Measurements from ENCODE around the gene TMEM267. TPM values are rescaled to one million over a fixed set of nuclear protein-coding genes. Genes with fewer than 3 reads are reported as not detected.
"Not testable (repeated sequence)": the region's sequence is repeated elsewhere in the genome, so short reads cannot be mapped to it uniquely, and the experiment has no call there.

TMEM267 gene
- total RNA-seq, 1 experiment from 2014 or later: 57.2 TPM

DNA sequence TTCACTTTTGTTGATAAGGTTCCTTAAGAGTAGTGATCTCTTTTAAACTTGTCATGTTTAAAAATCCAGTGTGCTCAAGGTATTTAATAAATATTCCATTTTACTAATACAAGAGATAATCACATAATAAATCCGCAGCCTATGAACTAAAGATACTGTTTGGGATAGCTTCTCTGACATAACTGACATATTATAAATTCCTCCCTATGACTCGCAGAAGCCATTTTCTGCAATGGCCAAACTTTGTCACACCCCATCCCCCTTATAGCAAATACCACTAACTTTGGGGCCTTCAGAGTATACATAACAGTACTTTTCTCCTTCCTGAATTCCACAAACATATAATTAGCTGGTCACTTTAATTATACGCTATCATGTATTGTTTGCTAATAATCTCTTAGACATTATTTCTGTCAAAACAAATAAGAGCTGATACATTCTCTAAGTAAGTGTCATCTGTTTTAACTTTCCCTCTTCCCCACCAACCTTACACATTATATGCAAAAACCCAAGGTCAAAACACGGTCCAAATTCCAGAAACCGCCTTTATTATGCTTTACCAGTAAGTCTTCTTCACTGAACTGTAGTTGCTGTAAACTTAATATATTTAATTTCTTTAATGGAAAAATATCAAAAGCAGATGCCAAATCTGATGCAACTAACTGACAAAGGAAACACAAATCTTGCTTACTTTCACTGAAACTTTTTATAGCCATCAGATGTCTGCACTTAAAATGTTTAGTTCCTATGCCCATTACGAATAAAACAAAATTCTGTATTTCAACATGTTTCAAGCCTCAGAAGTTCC, 971 bp downstream of the TMEM267 start:
- H2AFZ ChIP-seq (ENCODE audit: low read length): no peak overlapping the region
- peak; percentile 56 for DNase-seq
- H3K27ac ChIP-seq (ENCODE audit: low read length): peak overlapping the region; percentile 85
- no peaks in the 10 kb centered on the region for H3K27me3 ChIP-seq (ENCODE audit: low read length)
- H3K9me3 ChIP-seq (ENCODE audit: low read length): no peaks in the 10 kb centered on the region
- no peaks in the 10 kb centered on the region for H3K36me3 ChIP-seq (ENCODE audit: insufficient read depth, low read length)
- no peaks in the 10 kb centered on the region for H4K20me1 ChIP-seq (ENCODE audit: insufficient read depth, low read depth, low read length)
- peaks cover 50% of the 10 kb centered on the region for H3K79me2 ChIP-seq (ENCODE audit: low read length)
- peak overlapping the region; percentile 89 for H3K9ac ChIP-seq (ENCODE audit: low read length)
- peak overlapping the region; percentile 85 for H3K4me3 ChIP-seq (ENCODE audit: low read length)
- no peaks in the 10 kb centered on the region for H3K9me2 ChIP-seq (replicated peaks; ENCODE audit: insufficient read depth, low read length)
- H3K4me2 ChIP-seq (ENCODE audit: low read depth, low read length, poor library complexity, severe bottlenecking): peak overlapping the region; percentile 92
- H3K4me1 ChIP-seq (ENCODE audit: low read length): peaks cover 33% of the 10 kb centered on the region

- no peak for DNase-seq
- H3K27ac ChIP-seq (ENCODE audit: low read length): no peak overlapping the region
- H3K27me3 ChIP-seq (ENCODE audit: low read length): no peaks in the 10 kb centered on the region
- no peak overlapping the region for H3K4me2 ChIP-seq (ENCODE audit: low read depth, low read length, poor library complexity, severe bottlenecking)
- no peak overlapping the region for H3K4me3 ChIP-seq (ENCODE audit: low read length)
- H3K36me3 ChIP-seq (ENCODE audit: insufficient read depth, low read length): peaks cover 37% of the 10 kb centered on the region
- peaks cover 18% of the 10 kb centered on the region; the same call in 1 of the 2 replicates for H3K9me3 ChIP-seq (ENCODE audit: low read length)
- H2AFZ ChIP-seq (ENCODE audit: low read length): no peak overlapping the region
- H3K9ac ChIP-seq (ENCODE audit: low read length): no peak overlapping the region
- H3K4me1 ChIP-seq (ENCODE audit: low read length): no peaks in the 10 kb centered on the region
- H4K20me1 ChIP-seq (ENCODE audit: insufficient read depth, low read depth, low read length): no peaks in the 10 kb centered on the region
- H3K9me2 ChIP-seq (replicated peaks; ENCODE audit: insufficient read depth, low read length): no peaks in the 10 kb centered on the region
- peaks cover 58% of the 10 kb centered on the region for H3K79me2 ChIP-seq (ENCODE audit: low read length)
Measured at GRCh38 chr5:43469671-43470391, 13.8 kb downstream of the TMEM267 start.

DNA sequence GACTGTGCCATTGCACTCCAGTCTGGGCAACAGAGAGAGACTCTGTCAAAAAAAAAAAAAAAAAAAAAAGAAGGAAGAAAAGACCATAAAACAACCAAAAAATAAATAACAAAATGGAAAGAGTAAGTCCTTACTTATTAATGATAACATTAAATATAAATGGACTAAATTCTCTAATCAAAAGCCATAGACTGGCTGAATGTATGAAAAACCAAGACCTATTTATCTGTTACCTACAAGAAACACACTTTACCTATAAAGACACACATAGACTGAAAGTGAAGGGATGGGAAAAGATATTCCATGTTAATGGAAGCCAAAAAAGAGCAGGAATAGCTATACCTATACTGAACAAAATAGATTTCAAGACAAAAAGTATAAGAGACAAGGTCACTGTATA, 16.6 kb downstream of the TMEM267 start:
- no peak for DNase-seq
- no peak overlapping the region for H3K9ac ChIP-seq (ENCODE audit: low read length)

GRCh38 chr5:43465455-43465854, 18.2 kb downstream of the TMEM267 start:
- not testable (repeated sequence) for H3K9me2 ChIP-seq (replicated peaks; ENCODE audit: insufficient read depth, low read length); H3K4me1 ChIP-seq (ENCODE audit: low read length); H3K27me3 ChIP-seq (ENCODE audit: low read length); DNase-seq; H4K20me1 ChIP-seq (ENCODE audit: insufficient read depth, low read depth, low read length); H3K4me3 ChIP-seq (ENCODE audit: low read length); H3K27ac ChIP-seq (ENCODE audit: low read length); H3K9ac ChIP-seq (ENCODE audit: low read length); H3K4me2 ChIP-seq (ENCODE audit: low read depth, low read length, poor library complexity, severe bottlenecking); H2AFZ ChIP-seq (ENCODE audit: low read length)
- Histone ChIP-seq H3K9me3 (ENCODE audit: low read length) (peaks cover 11% of the 10 kb centered on the region; the same call in 1 of the 2 replicates), H3K36me3 (ENCODE audit: insufficient read depth, low read length) (peaks cover 42% of the 10 kb centered on the region), H3K79me2 (ENCODE audit: low read length) (peaks cover 60% of the 10 kb centered on the region)

More for the DNA sequence above, 16.6 kb downstream of the TMEM267 start:
- H3K36me3 ChIP-seq (ENCODE audit: insufficient read depth, low read length): peaks cover 35% of the 10 kb centered on the region
- no peak overlapping the region for H3K4me2 ChIP-seq (ENCODE audit: low read depth, low read length, poor library complexity, severe bottlenecking)
- H3K9me2 ChIP-seq (replicated peaks; ENCODE audit: insufficient read depth, low read length): no peaks in the 10 kb centered on the region
- no peak overlapping the region for H2AFZ ChIP-seq (ENCODE audit: low read length)
- H3K9me3 ChIP-seq (ENCODE audit: low read length): peaks cover 18% of the 10 kb centered on the region; the same call in 1 of the 2 replicates
- H3K27ac ChIP-seq (ENCODE audit: low read length): no peak overlapping the region
- no peaks in the 10 kb centered on the region for H4K20me1 ChIP-seq (ENCODE audit: insufficient read depth, low read depth, low read length)
- no peak overlapping the region for H3K4me3 ChIP-seq (ENCODE audit: low read length)
- peaks cover 56% of the 10 kb centered on the region for H3K79me2 ChIP-seq (ENCODE audit: low read length)
- no peaks in the 10 kb centered on the region for H3K4me1 ChIP-seq (ENCODE audit: low read length)
- no peaks in the 10 kb centered on the region for H3K27me3 ChIP-seq (ENCODE audit: low read length)

DNA sequence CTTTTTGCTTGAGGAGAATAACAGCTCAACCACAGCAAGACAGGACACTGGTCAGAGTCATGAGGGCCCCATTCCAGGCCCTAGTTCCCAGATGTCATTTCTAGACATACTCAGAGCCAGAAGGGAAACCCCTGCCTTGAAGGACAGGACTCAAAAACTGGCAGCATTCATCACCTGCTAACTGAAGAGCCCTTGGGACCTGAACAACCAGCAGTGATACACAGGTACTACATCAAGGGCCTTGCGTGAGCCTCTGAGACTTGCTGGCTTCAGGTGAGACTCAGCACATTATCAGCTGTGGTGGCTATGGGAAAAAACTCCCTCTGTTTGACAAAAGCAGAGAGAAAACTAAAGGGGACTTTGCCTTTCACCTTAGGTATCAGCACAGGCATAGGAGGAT, 22.6 kb downstream of the TMEM267 start:
- Histone ChIP-seq H3K36me3 (ENCODE audit: insufficient read depth, low read length) (peaks cover 42% of the 10 kb centered on the region), H3K27me3 (ENCODE audit: low read length) (no peaks in the 10 kb centered on the region), H2AFZ (ENCODE audit: low read length) (no peak overlapping the region), H3K27ac (ENCODE audit: low read length) (no peak overlapping the region), H3K4me1 (ENCODE audit: low read length) (no peaks in the 10 kb centered on the region), H3K9ac (ENCODE audit: low read length) (no peak overlapping the region), H4K20me1 (ENCODE audit: insufficient read depth, low read depth, low read length) (no peaks in the 10 kb centered on the region), H3K4me3 (ENCODE audit: low read length) (no peak overlapping the region), H3K9me3 (ENCODE audit: low read length) (peaks cover 5% of the 10 kb centered on the region), H3K79me2 (ENCODE audit: low read length) (peaks cover 45% of the 10 kb centered on the region), H3K4me2 (ENCODE audit: low read depth, low read length, poor library complexity, severe bottlenecking) (no peak overlapping the region), H3K9me2 (replicated peaks; ENCODE audit: insufficient read depth, low read length) (no peaks in the 10 kb centered on the region)
- DNase-seq: no peak

- Histone ChIP-seq H3K36me3 (ENCODE audit: insufficient read depth, low read length) (peaks cover 35% of the 10 kb centered on the region), H3K27ac (ENCODE audit: low read length) (no peak overlapping the region), H3K4me2 (ENCODE audit: low read depth, low read length, poor library complexity, severe bottlenecking) (no peak overlapping the region), H3K4me3 (ENCODE audit: low read length) (no peak overlapping the region), H3K9me2 (replicated peaks; ENCODE audit: insufficient read depth, low read length) (no peaks in the 10 kb centered on the region), H2AFZ (ENCODE audit: low read length) (no peak overlapping the region), H3K9ac (ENCODE audit: low read length) (no peak overlapping the region), H3K9me3 (ENCODE audit: low read length) (peaks cover 5% of the 10 kb centered on the region), H3K4me1 (ENCODE audit: low read length) (no peaks in the 10 kb centered on the region), H4K20me1 (ENCODE audit: insufficient read depth, low read depth, low read length) (no peaks in the 10 kb centered on the region), H3K79me2 (ENCODE audit: low read length) (peaks cover 36% of the 10 kb centered on the region), H3K27me3 (ENCODE audit: low read length) (no peaks in the 10 kb centered on the region)
- no peak for DNase-seq
Measured at GRCh38 chr5:43456556-43456955, 27.1 kb downstream of the TMEM267 start.

- H3K9me3 ChIP-seq (ENCODE audit: low read length); H3K4me3 ChIP-seq (ENCODE audit: low read length); H4K20me1 ChIP-seq (ENCODE audit: insufficient read depth, low read depth, low read length); H3K79me2 ChIP-seq (ENCODE audit: low read length); H3K27ac ChIP-seq (ENCODE audit: low read length); H3K4me1 ChIP-seq (ENCODE audit: low read length); H3K9me2 ChIP-seq (replicated peaks; ENCODE audit: insufficient read depth, low read length); DNase-seq; H3K27me3 ChIP-seq (ENCODE audit: low read length); H2AFZ ChIP-seq (ENCODE audit: low read length); H3K4me2 ChIP-seq (ENCODE audit: low read depth, low read length, poor library complexity, severe bottlenecking); H3K9ac ChIP-seq (ENCODE audit: low read length): not testable (repeated sequence)
- H3K36me3 ChIP-seq (ENCODE audit: insufficient read depth, low read length): peaks cover 29% of the 10 kb centered on the region
Measured at GRCh38 chr5:43441575-43441974, 42.1 kb downstream of the TMEM267 start.

- Histone ChIP-seq H3K4me1 (ENCODE audit: low read length) (no peaks in the 10 kb centered on the region), H3K27me3 (ENCODE audit: low read length) (no peaks in the 10 kb centered on the region), H4K20me1 (ENCODE audit: insufficient read depth, low read depth, low read length) (no peaks in the 10 kb centered on the region)
Measured at GRCh38 chr5:43437062-43437660, 46.5 kb downstream of the TMEM267 start.

More at GRCh38 chr5:43437062-43437660, 46.5 kb downstream of the TMEM267 start:
- Histone ChIP-seq H3K4me3 (ENCODE audit: low read length) (no peak overlapping the region), H3K27ac (ENCODE audit: low read length) (no peak overlapping the region), H3K4me2 (ENCODE audit: low read depth, low read length, poor library complexity, severe bottlenecking) (no peak overlapping the region), H3K9ac (ENCODE audit: low read length) (no peak overlapping the region), H3K9me3 (ENCODE audit: low read length) (no peaks in the 10 kb centered on the region), H2AFZ (ENCODE audit: low read length) (no peak overlapping the region), H3K9me2 (replicated peaks; ENCODE audit: insufficient read depth, low read length) (no peaks in the 10 kb centered on the region), H3K36me3 (ENCODE audit: insufficient read depth, low read length) (no peaks in the 10 kb centered on the region), H3K79me2 (ENCODE audit: low read length) (no peaks in the 10 kb centered on the region)
- peak; percentile 50 for DNase-seq

All from Karpas-422 (cell line).